Activated naive CD4-positive, alpha-beta T cell treated with Interleukin-2 at 50 U/mL for 16 hours (primary cell): ENCODE results near the gene PRKACB.

Experiments
- DNase-seq: peaks from one replicate; pipeline ENCODE4 v3.0.0-alpha.2; 2020

Gene PRKACB

GRCh38 chr1:84159533-84160240 is 15.6 kb downstream of the PRKACB start:
- no peak for DNase-seq

GRCh38 chr1:84162295-84162694 is 18.2 kb downstream of the PRKACB start:
- no peak for DNase-seq

DNA sequence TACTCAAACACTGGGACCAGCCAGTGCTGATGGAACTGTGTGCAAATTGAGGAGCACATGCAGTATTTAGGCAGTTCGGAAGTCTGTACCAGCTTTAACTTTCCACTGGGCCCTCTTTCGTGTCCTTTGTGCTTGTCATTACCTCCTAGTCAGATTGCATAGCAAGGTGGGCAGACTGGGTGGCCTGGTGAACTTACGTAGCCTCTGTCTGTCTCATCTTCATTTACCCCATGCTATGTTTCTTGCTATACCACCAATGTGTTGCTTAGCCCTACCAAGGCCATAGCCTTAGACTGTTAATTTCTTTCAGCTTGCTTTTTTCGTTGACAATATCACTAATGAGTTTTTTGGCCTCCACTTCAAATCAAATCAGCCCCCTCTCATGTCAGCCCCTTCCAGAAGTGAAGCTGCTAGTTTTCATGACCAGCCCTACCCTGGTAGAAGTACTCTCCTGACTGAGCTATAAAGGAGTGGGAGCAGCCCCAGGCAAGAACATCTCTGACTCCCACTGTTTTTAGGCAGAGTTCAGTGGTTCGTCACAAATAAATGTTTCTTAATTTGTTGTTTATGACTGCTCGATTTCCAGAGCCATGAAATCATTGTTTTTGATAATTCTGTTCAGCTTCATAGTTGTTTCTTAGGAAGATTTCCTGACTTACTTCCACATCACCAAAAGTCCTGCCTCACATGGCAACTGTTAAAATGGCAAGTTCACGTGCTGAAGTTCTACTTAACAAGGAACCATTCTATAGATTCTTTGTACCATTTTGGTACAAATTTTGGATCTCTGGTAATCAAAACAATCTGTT is 19.3 kb downstream of the PRKACB start:
- no peak for DNase-seq

DNA sequence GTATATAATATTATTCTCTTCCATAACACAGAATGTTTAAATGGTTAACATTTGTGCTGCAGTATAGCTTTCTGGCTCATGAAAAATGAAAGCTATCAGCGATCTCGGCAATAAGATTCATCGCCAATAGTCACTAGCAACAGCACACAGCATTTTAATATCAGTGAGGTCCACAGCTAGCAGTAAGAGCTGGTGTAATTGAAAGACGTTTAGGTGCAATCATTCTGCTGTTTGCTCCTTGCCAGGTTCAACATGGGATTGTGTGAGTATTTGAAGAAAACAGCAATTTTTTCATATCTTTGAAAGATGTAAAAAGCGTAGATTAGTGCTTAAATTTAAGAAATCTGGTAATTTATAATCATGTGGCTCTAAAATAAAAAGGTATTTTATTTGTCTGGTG is 20.1 kb downstream of the PRKACB start:
- no peak for DNase-seq

GRCh38 chr1:84164567-84165021 is 20.5 kb downstream of the PRKACB start:
- DNase-seq: no peak

GRCh38 chr1:84165601-84166000 is 21.5 kb downstream of the PRKACB start:
- no peak for DNase-seq

- DNase-seq: no peak
Measured at GRCh38 chr1:84166797-84167196, 22.7 kb downstream of the PRKACB start.

DNA sequence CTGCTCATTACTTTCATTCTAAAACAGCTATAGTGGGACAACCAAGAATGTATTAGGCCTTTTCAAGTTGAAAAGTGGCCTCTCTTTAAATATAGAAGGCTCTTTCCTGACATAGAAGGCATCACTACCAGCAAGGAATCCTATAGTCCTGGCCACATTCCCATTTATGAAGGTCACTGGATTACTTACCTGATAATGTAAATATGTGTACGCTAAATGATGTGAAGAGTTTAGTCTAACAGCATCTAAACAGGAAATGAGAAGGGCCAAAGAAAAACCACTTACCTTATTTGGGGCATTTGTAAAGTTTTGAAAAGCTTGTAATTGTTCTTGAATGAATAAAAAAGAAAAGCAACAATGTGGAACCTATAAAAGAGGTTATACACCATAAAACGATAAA is 24.7 kb downstream of the PRKACB start:
- DNase-seq: no peak

DNA sequence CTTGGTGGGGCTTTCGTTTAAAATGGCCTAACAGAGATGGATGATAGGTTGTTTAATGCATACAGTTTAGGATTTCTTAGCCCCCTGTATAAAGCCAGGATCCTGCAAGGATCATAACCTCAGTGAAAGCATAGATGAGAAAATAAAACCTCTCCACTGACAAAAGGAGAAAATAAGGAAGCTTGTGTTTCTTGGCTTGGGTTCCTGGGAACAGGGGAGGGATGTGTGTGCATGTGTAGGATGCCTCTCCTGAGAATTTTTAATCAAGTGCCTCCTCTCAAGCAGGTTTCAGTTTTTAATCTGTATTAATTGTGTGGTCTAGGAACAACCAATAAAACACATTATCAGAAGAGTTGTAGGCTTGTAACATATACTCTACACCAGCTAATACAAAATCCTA is 26.1 kb downstream of the PRKACB start:
- DNase-seq: no peak

DNA sequence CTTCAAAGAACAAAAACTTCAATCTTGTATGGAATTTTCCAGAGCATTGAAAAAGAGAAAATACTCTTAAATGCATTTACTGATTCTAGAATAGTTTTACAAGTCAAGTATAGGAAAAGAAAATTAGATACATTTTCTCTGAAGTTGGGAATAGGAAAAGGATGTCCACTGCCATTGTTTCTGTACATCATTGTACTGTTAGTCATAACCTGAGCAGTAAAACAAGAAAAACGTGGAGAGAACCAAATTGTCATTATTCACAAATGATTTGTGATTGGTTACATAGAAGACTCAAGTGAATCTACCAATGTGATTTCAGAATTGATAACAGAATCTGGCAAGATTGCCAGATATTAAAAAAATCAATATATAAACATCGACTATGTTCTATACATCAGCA is 27.4 kb downstream of the PRKACB start:
- no peak for DNase-seq

- no peak for DNase-seq
Measured at GRCh38 chr1:84174051-84174556, 30.0 kb downstream of the PRKACB start.

GRCh38 chr1:84181350-84182005 is 37.4 kb downstream of the PRKACB start:
- no peak for DNase-seq

DNA sequence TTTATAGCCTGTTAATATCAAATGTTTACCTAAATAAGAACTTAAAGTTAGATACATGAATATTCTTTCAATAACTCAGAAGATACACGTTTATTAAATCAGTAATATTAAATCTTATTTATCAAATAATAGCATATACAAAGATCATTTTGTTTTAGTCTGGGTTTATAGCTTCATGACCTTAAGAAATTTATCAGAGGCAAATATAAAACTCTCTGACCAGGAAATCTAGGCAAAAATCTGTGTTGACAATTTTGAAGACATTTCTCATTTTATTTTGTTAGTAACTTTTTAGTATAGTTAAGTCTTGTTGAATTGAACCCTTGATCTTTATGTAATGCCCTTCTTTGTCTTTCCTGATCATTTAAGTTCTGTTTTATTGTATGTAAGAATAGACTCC is 46.4 kb downstream of the PRKACB start:
- DNase-seq: no peak

DNA sequence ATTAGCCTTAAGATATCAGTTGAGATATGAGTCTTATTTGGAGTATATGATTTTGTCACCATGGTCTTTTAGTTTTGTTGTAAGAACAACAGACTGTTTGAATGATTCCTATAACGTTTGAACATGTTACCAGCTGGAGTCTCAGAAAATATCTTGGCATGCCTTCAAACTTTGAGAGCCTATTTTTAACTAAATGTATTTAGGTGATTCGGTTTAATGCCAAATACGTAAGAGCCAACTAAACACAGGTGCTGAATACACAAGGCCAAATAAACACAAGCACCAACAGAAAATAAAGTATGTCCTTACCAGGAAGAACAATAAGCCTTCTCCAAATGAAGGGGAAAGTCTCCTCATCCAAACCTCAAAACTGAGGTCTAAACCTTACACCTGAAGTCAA is 48.6 kb downstream of the PRKACB start:
- no peak for DNase-seq

DNA sequence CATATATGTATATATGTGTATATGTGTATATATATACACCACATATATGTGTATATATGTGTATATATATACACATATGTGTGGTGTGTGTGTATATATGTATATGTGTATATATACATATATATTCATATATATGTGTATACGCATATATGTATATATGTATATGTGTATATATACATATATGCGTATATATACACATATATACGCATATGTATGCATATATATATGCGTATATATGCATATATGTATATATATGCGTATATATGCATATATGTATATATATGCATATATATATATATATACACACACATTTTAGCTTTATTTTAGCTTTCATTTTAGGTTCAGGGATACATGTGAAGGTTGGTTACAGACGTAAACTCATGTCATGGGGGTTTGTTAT is 54.8 kb downstream of the PRKACB start:
- DNase-seq: no peak

- no peak for DNase-seq
Measured at GRCh38 chr1:84199257-84199656, 55.2 kb downstream of the PRKACB start.

- no peak for DNase-seq
Measured at GRCh38 chr1:84202126-84202525, 58.1 kb downstream of the PRKACB start.

DNA sequence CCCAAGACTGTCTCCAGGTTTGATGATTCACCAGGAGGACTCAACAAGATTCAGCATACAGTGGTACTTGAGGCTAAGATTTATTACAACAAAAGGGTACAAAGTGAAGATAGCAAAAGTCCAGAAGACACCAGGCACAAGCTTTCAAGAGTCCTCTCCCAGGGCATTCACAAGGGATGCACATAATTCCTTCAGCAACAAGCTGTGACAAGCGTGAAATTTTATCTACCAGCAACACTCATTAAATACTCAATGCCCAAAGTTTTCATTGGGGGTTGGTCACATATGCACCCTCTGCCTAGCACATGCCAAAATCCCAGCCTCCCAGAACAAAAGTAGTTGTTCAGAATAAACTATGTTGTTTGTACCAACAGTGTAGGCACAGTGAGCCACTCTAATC is 62.3 kb downstream of the PRKACB start:
- DNase-seq: no peak

- DNase-seq: no peak
Measured at GRCh38 chr1:84208935-84209334, 64.9 kb downstream of the PRKACB start.

- no peak for DNase-seq
Measured at GRCh38 chr1:84214115-84214956, 70.3 kb downstream of the PRKACB start.

DNA sequence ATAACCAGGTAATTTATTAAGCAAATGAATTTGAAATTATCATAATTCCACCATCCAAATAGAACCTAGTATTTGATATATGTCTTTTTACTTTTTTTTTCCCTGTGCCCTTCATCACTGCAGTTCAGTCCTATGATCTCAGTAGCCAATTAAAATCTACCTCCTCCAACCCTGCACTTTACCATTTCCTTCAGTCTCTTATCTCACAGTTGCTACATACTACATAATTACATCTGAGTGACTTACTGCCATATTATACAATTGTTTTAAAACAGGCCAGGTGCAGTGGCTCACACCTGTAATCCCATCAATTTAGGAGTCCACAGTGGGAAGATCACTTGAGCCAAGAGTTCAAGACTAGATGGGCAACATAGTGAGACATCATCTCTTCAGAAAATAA is 73.2 kb downstream of the PRKACB start:
- no peak for DNase-seq

DNA sequence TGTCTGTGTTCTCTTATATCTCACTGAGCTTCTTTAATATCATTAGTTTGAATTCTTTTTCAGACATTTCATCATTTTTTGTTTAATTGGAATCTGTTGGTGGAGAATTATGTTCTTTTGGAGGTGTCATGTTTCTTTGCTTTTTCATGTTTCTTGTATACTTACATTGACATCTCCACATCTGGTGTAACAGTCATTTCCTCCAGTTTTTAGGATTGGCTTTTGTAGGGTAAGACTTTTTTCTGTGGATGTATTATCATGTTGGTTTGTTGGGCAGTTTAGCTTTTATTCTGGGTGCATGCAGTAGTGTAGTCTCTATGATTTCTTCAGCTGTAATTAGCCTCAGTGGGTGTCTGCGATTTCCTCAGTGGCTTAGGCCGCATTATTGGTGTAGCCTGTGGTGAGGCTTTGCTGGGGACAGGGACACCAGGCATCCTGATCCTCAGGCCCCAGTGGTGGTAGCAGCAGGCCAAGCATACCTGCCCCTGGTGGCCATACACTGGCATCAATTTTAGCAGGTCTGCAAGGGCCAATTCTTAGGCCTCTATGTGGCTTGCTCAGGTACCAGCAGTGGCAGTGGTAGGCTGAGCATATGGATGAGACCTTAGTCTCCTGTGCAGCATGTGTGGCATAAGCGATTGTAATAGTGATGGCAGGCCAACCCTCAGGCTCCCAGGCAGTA is 79.8 kb downstream of the PRKACB start:
- DNase-seq: no peak
